Naive thymus-derived CD4-positive, alpha-beta T cell (primary cell): ENCODE results near the gene ESPNL. TPM values are rescaled to one million over a fixed set of nuclear protein-coding genes. Genes with fewer than 3 reads are reported as not detected.

Source experiments
- ATAC-seq: fragments of 150-1000 bp; cut with Tn5 transposase; 2 replicates; pipeline ENCODE4 v1.10.0; 2021; ENCODE audit warnings: mild to moderate bottlenecking, moderate library complexity
- CTCF ChIA-PET: fragments of 350-600 bp; sonication (Branson Sonifier 250); formaldehyde crosslinking; loops from one replicate; lab custom pipeline; 2021; ENCODE audit warnings: antibody characterized with exemption; lab: Charles Lee
- POLR2A ChIA-PET: fragments of 350-600 bp; sonication (Branson Sonifier 250); formaldehyde crosslinking; loops from one replicate; lab custom pipeline; 2021; ENCODE audit warnings: antibody characterized with exemption, inconsistent platforms; lab: Charles Lee
- DNase-seq, 9 donors: peaks; one replicate each; pipeline versions ENCODE4 v3.0.0 to v3.0.0-alpha.2; 2020 to 2022; ENCODE audit warnings: mixed read lengths in 1 of 9
- H3K27ac ChIP-seq: one replicate; pipeline ENCODE4 v1.7.0; 2013; ENCODE audit warnings: mild to moderate bottlenecking, low read depth, low read length, moderate library complexity
- H3K27me3 ChIP-seq, 2 donors: one replicate each; pipeline ENCODE4 v1.7.0; 2013; ENCODE audit warnings: low read length in 2 of 2, mild to moderate bottlenecking in 2 of 2, moderate library complexity in 2 of 2; ENCODE audit not compliant: control insufficient read depth in 2 of 2, insufficient read depth in 2 of 2
- H3K36me3 ChIP-seq, 3 experiments: 1 replicate in 2 of 3; 2 replicates in 1 of 3; pipeline ENCODE4 v1.7.0; 2013; ENCODE audit warnings: low read length in 3 of 3, mild to moderate bottlenecking in 3 of 3, moderate library complexity in 1 of 3; ENCODE audit not compliant: insufficient read depth in 3 of 3, control insufficient read depth in 2 of 3
- H3K4me1 ChIP-seq, 2 donors: one replicate each; pipeline ENCODE4 v1.7.0; 2013; ENCODE audit warnings: low read length in 2 of 2, mild to moderate bottlenecking in 2 of 2, moderate library complexity in 1 of 2; ENCODE audit not compliant: control insufficient read depth in 2 of 2, insufficient read depth in 2 of 2
- H3K4me3 ChIP-seq: 2 replicates; pipeline ENCODE4 v1.7.0; 2013; ENCODE audit warnings: mild to moderate bottlenecking, low read length
- H3K9me3 ChIP-seq, 3 experiments: 1 replicate in 2 of 3; 2 replicates in 1 of 3; pipeline ENCODE4 v1.7.0; 2013; ENCODE audit warnings: low read length in 3 of 3; ENCODE audit not compliant: control insufficient read depth in 2 of 3
- H3K27ac Mint-ChIP-seq, 9 donors: one replicate each; pipeline ENCODE4 v1.8.0; 2020 to 2022; ENCODE audit warnings: mixed read lengths in 9 of 9, mild to moderate bottlenecking in 8 of 9, moderate library complexity in 5 of 9, inconsistent platforms in 2 of 9
- H3K27me3 Mint-ChIP-seq, 5 donors: one replicate each; pipeline ENCODE4 v1.8.0; 2021 to 2022; ENCODE audit warnings: mixed read lengths in 5 of 5, mild to moderate bottlenecking in 1 of 5
- H3K36me3 Mint-ChIP-seq, 5 donors: one replicate each; pipeline ENCODE4 v1.8.0; 2020 to 2022; ENCODE audit warnings: mixed read lengths in 5 of 5, mild to moderate bottlenecking in 3 of 5, inconsistent platforms in 1 of 5
- H3K4me1 Mint-ChIP-seq, 7 donors: one replicate each; pipeline ENCODE4 v1.8.0; 2020 to 2022; ENCODE audit warnings: mixed read lengths in 7 of 7, mild to moderate bottlenecking in 3 of 7, inconsistent platforms in 1 of 7
- H3K4me3 Mint-ChIP-seq, 10 donors: one replicate each; pipeline ENCODE4 v1.8.0; 2020 to 2022; ENCODE audit warnings: mild to moderate bottlenecking in 10 of 10, mixed read lengths in 10 of 10, moderate library complexity in 6 of 10, inconsistent platforms in 2 of 10
- H3K9me3 Mint-ChIP-seq, 11 donors: one replicate each; pipeline ENCODE4 v1.8.0; 2020 to 2022; ENCODE audit warnings: mixed read lengths in 11 of 11, mild to moderate bottlenecking in 4 of 11, inconsistent platforms in 1 of 11, moderate library complexity in 1 of 11
- intact Hi-C, 2 donors: fragments of 100-400 bp; cut with micrococcal nuclease; formaldehyde crosslinking; loops; one replicate each; pipeline ENCODE4 v1.15.1; 2023
- polyA plus RNA-seq, 2 donors: library from polyadenylated mRNA; unstranded; fragments of 300-500 nt; fragmentation: Illumina TruSeq; gene quantifications; one replicate each; pipeline ENCODE4 v1.2.3, GENCODE V29; 2021
- total RNA-seq, 6 experiments: library from RNA in 5 of 6; stranded (reverse) in 5 of 6; gene quantifications; 1 replicate in 5 of 6; 2 replicates in 1 of 6; pipeline ENCODE4 v1.2.3 and lab custom pipeline; 2021 to 2026

Gene ESPNL
- total and polyA plus RNA-seq, 7 experiments from 2014 or later, result 0.07 to 0.35 (median 0.31) TPM; not detected in 3

DNA sequence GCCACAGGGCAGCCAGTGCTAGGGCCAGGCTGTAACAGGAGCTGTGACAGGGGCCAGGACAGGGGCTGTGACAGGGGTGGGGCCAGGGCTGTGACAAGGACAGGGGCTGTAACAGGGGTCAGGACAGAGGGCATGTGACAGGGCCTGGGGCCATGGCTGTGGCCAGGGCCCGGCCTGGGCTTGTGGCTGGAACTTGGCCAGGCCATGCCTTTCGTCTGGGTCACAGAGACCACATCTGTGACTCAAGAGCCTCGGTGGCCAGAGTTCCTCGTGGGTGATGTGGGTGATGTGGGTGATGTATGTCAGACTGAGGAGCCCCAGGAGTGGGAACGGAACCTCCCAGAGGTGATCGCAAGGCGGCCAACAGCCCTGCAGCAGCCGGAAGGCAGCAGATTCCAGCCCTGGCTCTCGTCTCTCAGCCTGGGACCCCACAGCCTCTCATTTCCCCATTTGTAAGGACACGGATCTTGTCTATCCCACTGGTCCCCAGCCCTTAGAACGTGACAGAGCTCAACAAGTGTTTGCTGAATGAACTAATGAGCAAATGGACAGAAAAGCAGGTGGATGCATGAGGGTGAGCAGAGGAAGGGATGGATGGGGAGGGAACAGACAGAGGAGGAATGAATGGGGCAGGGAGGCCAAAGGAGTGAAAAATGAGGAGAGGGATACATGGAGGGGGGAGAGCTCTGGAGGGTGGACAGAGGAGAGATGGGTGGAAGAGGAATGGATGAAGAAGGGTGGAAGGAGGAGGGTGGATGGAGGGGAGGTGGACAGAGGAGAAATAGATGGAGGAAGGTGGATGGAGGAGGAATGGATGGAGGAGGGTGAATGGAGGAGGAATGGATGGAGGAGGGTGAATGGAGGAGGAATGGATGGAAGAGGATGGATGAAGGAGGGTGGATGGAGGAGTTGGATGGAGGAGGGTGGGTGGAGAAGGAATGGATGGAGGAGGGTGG, 17.3 kb downstream of the ESPNL start:
- intact Hi-C loops, result no loop called here
- no peaks in the 10 kb centered on the region for H3K4me1 ChIP-seq
- H3K27ac ChIP-seq, result no peak overlapping the region
- H3K9me3 ChIP-seq, result peaks cover 0 to 4% (median 0%) of the 10 kb centered on the region in 3 experiments
- ATAC-seq (no peak), DNase-seq (no peak)
- peaks cover 0 to 14% (median 10%) of the 10 kb centered on the region in 11 donors for H3K9me3 Mint-ChIP-seq
- H3K4me1 Mint-ChIP-seq, result no peaks in the 10 kb centered on the region
- ChIA-PET POLR2A (no interaction called here), CTCF (no interaction called here)
- H3K27ac Mint-ChIP-seq, result no peak overlapping the region
- peaks cover 0 to 11% (median 5%) of the 10 kb centered on the region in 5 donors for H3K36me3 Mint-ChIP-seq
- H3K36me3 ChIP-seq, result no peaks in the 10 kb centered on the region
- peaks cover 0 to 14% (median 6%) of the 10 kb centered on the region in 5 donors for H3K27me3 Mint-ChIP-seq
- no peak overlapping the region for H3K4me3 ChIP-seq
- no peaks in the 10 kb centered on the region for H3K27me3 ChIP-seq
- H3K4me3 Mint-ChIP-seq, result no peak overlapping the region

DNA sequence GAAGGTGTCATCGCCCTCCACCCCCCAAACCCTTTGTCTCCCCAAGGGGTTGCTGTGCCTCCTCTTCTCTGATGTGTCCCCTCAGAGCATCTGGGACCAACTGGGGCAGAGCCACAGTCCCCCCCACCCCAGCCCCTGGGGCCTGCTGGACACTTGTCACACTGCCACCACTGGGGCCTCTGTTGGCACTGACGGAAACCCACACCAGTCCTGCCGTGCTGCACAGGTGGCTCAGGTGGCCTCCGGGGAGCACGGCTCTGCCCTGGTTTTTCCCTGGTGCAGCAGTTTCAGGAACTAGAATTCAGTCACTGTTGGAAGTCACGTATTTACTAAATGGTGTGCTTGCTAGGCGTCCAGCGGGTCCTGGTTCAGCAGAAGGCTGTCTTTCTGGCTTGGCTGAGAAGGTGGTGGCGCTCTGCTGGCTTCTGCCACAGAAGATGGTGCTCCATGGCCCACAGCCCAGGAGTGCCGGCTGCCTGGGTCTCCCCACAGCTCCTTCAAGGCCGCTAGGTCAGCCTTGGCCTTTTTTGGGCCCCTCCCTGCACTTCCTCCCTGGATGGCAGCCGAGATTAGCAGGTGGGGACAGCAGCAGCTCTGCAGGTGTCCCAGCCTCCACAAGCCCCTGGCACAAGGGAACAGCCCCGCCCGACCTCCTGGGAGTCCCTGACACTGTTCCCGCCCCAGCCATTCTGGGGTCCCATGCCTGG, 19.8 kb downstream of the ESPNL start:
- Histone ChIP-seq H3K36me3 (no peaks in the 10 kb centered on the region), H3K4me1 (no peaks in the 10 kb centered on the region), H3K27ac (no peak overlapping the region), H3K27me3 (no peaks in the 10 kb centered on the region), H3K9me3 (no peaks in the 10 kb centered on the region), H3K4me3 (no peak overlapping the region)
- Mint-ChIP-seq H3K9me3 (no peaks in the 10 kb centered on the region), H3K4me3 (no peak overlapping the region), H3K27ac (no peak overlapping the region), H3K36me3 (no peaks in the 10 kb centered on the region), H3K4me1 (no peaks in the 10 kb centered on the region), H3K27me3 (peaks cover 0 to 14% (median 6%) of the 10 kb centered on the region in 5 donors)
- ChIA-PET POLR2A (no interaction called here), CTCF (no interaction called here)
- DNase-seq (no peak), ATAC-seq (no peak)
- intact Hi-C loops, result no loop called here

DNA sequence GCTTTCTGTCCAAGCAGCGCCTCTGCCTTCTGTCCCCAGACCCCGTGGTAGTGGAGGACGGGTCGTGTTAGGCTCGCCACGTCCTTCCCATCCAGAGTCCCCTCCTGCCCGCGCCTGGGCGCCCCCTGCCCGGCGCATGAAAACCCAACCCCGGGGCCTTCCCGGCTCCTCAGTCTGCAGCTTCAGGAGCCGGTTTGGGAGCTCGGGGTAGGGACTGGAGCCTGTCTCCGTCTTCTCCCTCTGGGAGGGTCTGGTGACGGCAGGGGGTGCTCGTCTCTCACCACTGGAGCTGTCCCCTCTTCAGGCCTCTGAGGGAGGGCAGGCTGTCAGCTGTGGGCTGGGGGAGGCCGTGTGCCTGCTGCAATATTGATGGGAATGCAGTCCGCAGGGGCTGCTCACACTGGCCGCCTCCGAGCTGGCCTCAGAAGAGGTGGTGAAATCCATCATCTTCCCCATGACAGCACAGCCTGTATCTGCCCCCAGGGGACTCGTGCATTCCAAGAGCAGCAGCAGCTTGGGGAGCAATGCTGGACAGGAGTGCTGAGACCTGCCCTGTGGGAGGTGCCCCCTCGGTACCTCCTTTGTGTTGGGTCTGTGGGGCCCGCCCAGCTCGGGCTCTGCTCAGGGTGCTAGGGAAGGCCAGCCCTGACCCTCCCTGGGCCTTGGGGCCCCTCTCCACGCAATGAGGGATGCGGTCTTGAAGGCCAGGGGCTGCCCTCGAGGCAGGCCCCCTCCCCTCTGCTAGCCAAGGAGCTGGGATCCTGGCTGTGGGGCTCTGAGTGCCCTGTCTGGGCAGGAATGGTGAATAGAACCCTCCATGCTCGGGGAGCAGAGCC, 20.5 kb downstream of the ESPNL start:
- Histone ChIP-seq H3K9me3 (no peaks in the 10 kb centered on the region), H3K4me1 (no peaks in the 10 kb centered on the region), H3K27ac (no peak overlapping the region), H3K36me3 (no peaks in the 10 kb centered on the region), H3K27me3 (no peaks in the 10 kb centered on the region), H3K4me3 (no peak overlapping the region)
- no peaks in the 10 kb centered on the region for H3K4me1 Mint-ChIP-seq
- ChIA-PET POLR2A (no interaction called here), CTCF (no interaction called here)
- H3K27me3 Mint-ChIP-seq, result peaks cover 0 to 14% (median 6%) of the 10 kb centered on the region in 5 donors
- intact Hi-C loops, result no loop called here
- H3K36me3 Mint-ChIP-seq, result no peaks in the 10 kb centered on the region
- H3K4me3 Mint-ChIP-seq, result no peak overlapping the region
- no peak overlapping the region for H3K27ac Mint-ChIP-seq
- ATAC-seq (no peak), DNase-seq (no peak)
- H3K9me3 Mint-ChIP-seq, result no peaks in the 10 kb centered on the region

DNA sequence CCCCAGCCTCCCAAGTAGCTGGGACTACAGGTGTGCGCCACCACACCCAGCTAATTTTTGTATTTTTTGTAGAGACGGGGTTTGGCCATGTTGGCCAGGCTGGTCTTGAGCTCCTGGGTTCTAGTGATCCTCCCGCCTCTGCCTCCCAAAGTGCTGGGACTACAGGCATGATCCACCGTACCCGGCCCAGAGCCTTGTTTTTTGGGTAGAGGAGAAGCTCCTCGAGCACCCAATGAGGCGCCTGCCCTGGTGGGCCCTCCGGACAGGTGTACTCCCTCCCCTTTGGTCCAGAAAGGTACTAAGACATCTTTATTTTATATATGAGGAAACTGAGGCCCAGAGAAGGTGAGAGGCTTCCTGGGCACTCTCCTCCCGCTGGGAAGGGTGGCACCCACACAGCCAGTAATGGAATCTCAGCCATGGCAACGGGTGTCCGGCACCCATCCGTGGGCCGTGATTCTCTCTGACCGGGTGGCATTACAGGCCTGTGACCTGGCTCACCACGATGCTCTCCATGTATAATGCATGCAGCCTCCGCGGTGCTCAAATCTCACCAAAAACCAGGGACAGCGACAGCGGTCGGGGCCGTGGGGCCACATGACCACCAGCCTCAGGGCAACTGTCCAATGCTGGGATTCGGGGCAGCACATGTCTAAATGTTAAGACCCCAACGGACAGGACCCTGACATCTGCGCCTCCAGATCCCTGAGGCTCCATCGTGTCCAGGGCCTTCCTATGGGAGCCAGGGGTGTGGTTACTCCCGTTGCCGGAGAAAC, 21.6 kb downstream of the ESPNL start:
- H3K27ac Mint-ChIP-seq, result no peak overlapping the region
- no peaks in the 10 kb centered on the region for H3K9me3 ChIP-seq
- no peaks in the 10 kb centered on the region for H3K36me3 ChIP-seq
- DNase-seq (no peak), ATAC-seq (no peak)
- no peak overlapping the region for H3K4me3 ChIP-seq
- no peaks in the 10 kb centered on the region for H3K36me3 Mint-ChIP-seq
- no peaks in the 10 kb centered on the region for H3K27me3 ChIP-seq
- peaks cover 0 to 14% (median 6%) of the 10 kb centered on the region in 5 donors for H3K27me3 Mint-ChIP-seq
- ChIA-PET POLR2A (no interaction called here), CTCF (no interaction called here)
- H3K4me1 ChIP-seq, result no peaks in the 10 kb centered on the region
- no peaks in the 10 kb centered on the region for H3K4me1 Mint-ChIP-seq
- H3K9me3 Mint-ChIP-seq, result no peaks in the 10 kb centered on the region
- H3K27ac ChIP-seq, result no peak overlapping the region
- no peak overlapping the region for H3K4me3 Mint-ChIP-seq
- intact Hi-C loops, result no loop called here

DNA sequence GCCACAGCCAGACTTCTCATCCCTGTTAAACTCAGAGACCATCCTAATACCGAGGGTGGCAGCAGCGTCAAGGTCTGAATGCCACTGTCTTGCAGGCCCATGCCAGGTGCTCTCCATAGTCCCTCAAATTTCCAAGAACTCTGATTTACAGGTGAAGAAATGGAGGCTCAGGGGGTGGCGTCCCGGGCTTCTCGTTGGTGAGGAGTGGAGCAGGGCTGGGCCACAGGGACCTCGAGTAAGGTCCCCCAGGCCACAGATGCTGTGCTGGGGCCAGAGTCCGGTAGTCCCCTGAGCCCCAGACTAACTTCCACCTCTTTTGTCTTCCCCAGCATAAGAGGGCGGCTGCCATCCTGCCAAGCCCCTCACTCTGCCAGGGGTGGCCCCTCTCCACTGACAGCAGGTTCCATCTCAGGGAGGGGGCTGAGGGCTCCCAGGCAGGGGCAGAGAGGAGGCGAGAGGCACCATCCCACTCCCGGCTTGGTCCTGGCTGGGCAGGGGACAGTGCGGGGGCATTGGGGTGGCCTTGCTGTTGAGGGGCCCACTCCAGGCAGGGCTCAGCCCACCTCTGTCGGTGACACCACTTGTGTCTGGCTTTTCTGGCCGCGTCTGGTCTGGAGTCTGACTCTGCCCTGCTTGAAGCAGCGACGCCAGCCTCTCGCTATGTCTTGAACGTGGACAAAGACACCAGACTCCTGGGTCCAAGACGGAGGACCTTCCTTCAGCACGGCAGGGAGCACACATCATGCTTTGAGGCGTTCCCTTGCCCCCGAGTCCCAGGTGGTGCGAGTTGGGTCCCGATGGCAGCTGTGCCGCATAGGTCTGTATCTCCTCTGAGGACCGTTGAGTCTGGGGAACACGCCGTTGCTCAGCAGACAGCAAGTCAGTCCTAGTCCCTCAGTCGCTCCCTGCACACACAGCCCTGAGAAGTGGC, 22.4 kb downstream of the ESPNL start:
- Mint-ChIP-seq H3K36me3 (no peaks in the 10 kb centered on the region), H3K27me3 (peaks cover 0 to 11% (median 3%) of the 10 kb centered on the region in 5 donors), H3K9me3 (no peaks in the 10 kb centered on the region), H3K4me3 (no peak overlapping the region), H3K27ac (no peak overlapping the region), H3K4me1 (no peaks in the 10 kb centered on the region)
- Histone ChIP-seq H3K4me1 (no peaks in the 10 kb centered on the region), H3K36me3 (no peaks in the 10 kb centered on the region), H3K9me3 (no peaks in the 10 kb centered on the region), H3K27ac (no peak overlapping the region), H3K27me3 (no peaks in the 10 kb centered on the region), H3K4me3 (no peak overlapping the region)
- ChIA-PET CTCF (no interaction called here), POLR2A (no interaction called here)
- ATAC-seq, result no peak
- no peak for DNase-seq
- intact Hi-C loops, result no loop called here
